ENCODE results near the gene DBH.

Gene DBH

GRCh38 chr9:133635533-133636531 lies at the start of gene DBH:
DBH (plus strand) TSS chr9:133636363; CDS start chr9:133636372, 9 bp downstream.
- no peak for FAIRE-seq
- DNase-seq (ENCODE audit: low spot score), result no peak

- DNase-seq (ENCODE audit: low spot score) (no peak), FAIRE-seq (no peak)
Observed at GRCh38 chr9:133587051-133587450, 49.1 kb upstream of the DBH start.

GRCh38 chr9:133587466-133587865 lies 48.7 kb upstream of the DBH start:
- no peak for FAIRE-seq
- no peak for DNase-seq (ENCODE audit: low spot score)

GRCh38 chr9:133589454-133590227 lies 46.5 kb upstream of the DBH start:
- no peak for DNase-seq (ENCODE audit: low spot score)
- FAIRE-seq, result no peak

GRCh38 chr9:133590231-133590855 lies 45.8 kb upstream of the DBH start:
- FAIRE-seq (no peak), DNase-seq (ENCODE audit: low spot score) (no peak)

GRCh38 chr9:133591116-133591910 lies 44.9 kb upstream of the DBH start:
- no peak for FAIRE-seq
- DNase-seq (ENCODE audit: low spot score), result no peak

GRCh38 chr9:133591985-133592384 lies 44.2 kb upstream of the DBH start:
- FAIRE-seq (no peak), DNase-seq (ENCODE audit: low spot score) (no peak)

GRCh38 chr9:133592731-133593409 lies 43.3 kb upstream of the DBH start:
- FAIRE-seq, result no peak
- no peak for DNase-seq (ENCODE audit: low spot score)

- no peak for FAIRE-seq
Observed at GRCh38 chr9:133593587-133594253, 42.4 kb upstream of the DBH start.

GRCh38 chr9:133594310-133594709 lies 41.9 kb upstream of the DBH start:
- FAIRE-seq (no peak), DNase-seq (ENCODE audit: low spot score) (no peak)

More at GRCh38 chr9:133593587-133594253, 42.4 kb upstream of the DBH start:
- DNase-seq (ENCODE audit: low spot score), result no peak

- DNase-seq (ENCODE audit: low spot score) (no peak), FAIRE-seq (no peak)
Observed at GRCh38 chr9:133595910-133596309, 40.3 kb upstream of the DBH start.

GRCh38 chr9:133597316-133597957 lies 38.7 kb upstream of the DBH start:
- DNase-seq (ENCODE audit: low spot score), result no peak

GRCh38 chr9:133598978-133599377 lies 37.2 kb upstream of the DBH start:
- DNase-seq (ENCODE audit: low spot score) (no peak), FAIRE-seq (no peak)

More at GRCh38 chr9:133597316-133597957, 38.7 kb upstream of the DBH start:
- no peak for FAIRE-seq

- DNase-seq (ENCODE audit: low spot score), result no peak
- no peak for FAIRE-seq
Observed at GRCh38 chr9:133599470-133600173, 36.5 kb upstream of the DBH start.

- no peak for DNase-seq (ENCODE audit: low spot score)
Observed at GRCh38 chr9:133600739-133601138, 35.4 kb upstream of the DBH start.

GRCh38 chr9:133601746-133602145 lies 34.4 kb upstream of the DBH start:
- FAIRE-seq (no peak), DNase-seq (ENCODE audit: low spot score) (no peak)

More at GRCh38 chr9:133600739-133601138, 35.4 kb upstream of the DBH start:
- no peak for FAIRE-seq

- FAIRE-seq, result no peak
- no peak for DNase-seq (ENCODE audit: low spot score)
Observed at GRCh38 chr9:133602277-133602676, 33.9 kb upstream of the DBH start.

GRCh38 chr9:133603135-133603927 lies 32.8 kb upstream of the DBH start:
- DNase-seq (ENCODE audit: low spot score) (no peak), FAIRE-seq (no peak)
